Smooth muscle cell (in vitro differentiated cells): ENCODE measurements around the gene PHF2. TPM values are rescaled to one million over a fixed set of nuclear protein-coding genes. Genes with fewer than 3 reads are reported as not detected.
"Not testable (repeated sequence)": the region's sequence is repeated elsewhere in the genome, so short reads cannot be mapped to it uniquely, and the experiment has no call there.

ENCODE experiments used
- DNase-seq: peaks from one replicate; lab custom pipeline; 2025; ENCODE audit not compliant: unreplicated experiment; lab: John Stamatoyannopoulos, UW
- H2AFZ ChIP-seq: fragments of 200-600 bp; sonication (generic); 2 replicates; pipeline ENCODE4 v1.6.0; 2016; ENCODE audit warnings: antibody characterized with exemption, low read depth, mild to moderate bottlenecking
- H3F3A ChIP-seq: fragments of 200-600 bp; sonication (generic); 2 replicates; pipeline ENCODE4 v1.6.0; 2017; ENCODE audit warnings: antibody characterized with exemption, low read depth
- H3K27ac ChIP-seq: fragments of 200-600 bp; sonication (generic); 2 replicates; pipeline ENCODE4 v1.5.1; 2016; ENCODE audit warnings: low read depth, mild to moderate bottlenecking
- H3K27me3 ChIP-seq: fragments of 200-600 bp; sonication (generic); 2 replicates; pipeline ENCODE4 v1.6.1; 2016; ENCODE audit warnings: low read depth, mild to moderate bottlenecking
- H3K36me3 ChIP-seq: fragments of 200-600 bp; sonication (generic); 2 replicates; pipeline ENCODE4 v1.5.1; 2016; ENCODE audit warnings: low read depth
- H3K4me1 ChIP-seq: fragments of 200-600 bp; sonication (generic); 2 replicates; pipeline ENCODE4 v1.5.1; 2016; ENCODE audit warnings: low read depth
- H3K4me2 ChIP-seq: fragments of 200-600 bp; sonication (generic); 2 replicates; pipeline ENCODE4 v1.6.0; 2016; ENCODE audit warnings: mild to moderate bottlenecking
- H3K4me3 ChIP-seq: fragments of 200-600 bp; sonication (generic); 2 replicates; pipeline ENCODE4 v1.5.1; 2016; ENCODE audit warnings: mild to moderate bottlenecking
- H3K79me2 ChIP-seq: fragments of 200-600 bp; sonication (generic); 2 replicates; pipeline ENCODE4 v1.6.0; 2016; ENCODE audit warnings: low read depth, mild to moderate bottlenecking
- H3K9ac ChIP-seq: fragments of 200-600 bp; sonication (generic); 2 replicates; pipeline ENCODE4 v1.6.0; 2016; ENCODE audit warnings: low read depth
- H3K9me3 ChIP-seq: fragments of 200-600 bp; sonication (generic); replicated peaks from 2 replicates; pipeline ENCODE4 v1.5.1; 2016; ENCODE audit warnings: low read depth
- H4K20me1 ChIP-seq: fragments of 200-600 bp; sonication (generic); 2 replicates; pipeline ENCODE4 v1.6.0; 2016; ENCODE audit warnings: low read depth
- WGBS: methylation state at CpG from one replicate; pipeline ENCODE4 v1.1.7; 2016; ENCODE audit warnings: low lambda C conversion rate; 5-methylcytosine and 5-hydroxymethylcytosine counted together
- polyA plus RNA-seq: library from polyadenylated mRNA; unstranded; fragments of >200 nt; fragmentation: Nextera tagmentation; extraction: Ambion mirVana; gene quantifications from 2 replicates; pipeline ENCODE4 v1.2.1, GENCODE V29; 2016
- total RNA-seq: library from RNA; depleted of rRNA; stranded (reverse); fragments of >200 nt; gene quantifications from 2 replicates; pipeline ENCODE4 v1.2.3, GENCODE V29; 2014
- TF ChIP-seq, protein P1 (sequence below): fragments of 200-600 bp; sonication (generic); IDR thresholded peaks from 2 replicates; pipeline ENCODE4 v1.5.1; 2017; ENCODE audit warnings: borderline replicate concordance, mild to moderate bottlenecking, antibody characterized with exemption; ENCODE audit not compliant: insufficient read depth, poor library complexity, severe bottlenecking

PHF2 gene
- total and polyA plus RNA-seq, 2 experiments from 2014 or later: 11.1 to 18.3 TPM

DNA sequence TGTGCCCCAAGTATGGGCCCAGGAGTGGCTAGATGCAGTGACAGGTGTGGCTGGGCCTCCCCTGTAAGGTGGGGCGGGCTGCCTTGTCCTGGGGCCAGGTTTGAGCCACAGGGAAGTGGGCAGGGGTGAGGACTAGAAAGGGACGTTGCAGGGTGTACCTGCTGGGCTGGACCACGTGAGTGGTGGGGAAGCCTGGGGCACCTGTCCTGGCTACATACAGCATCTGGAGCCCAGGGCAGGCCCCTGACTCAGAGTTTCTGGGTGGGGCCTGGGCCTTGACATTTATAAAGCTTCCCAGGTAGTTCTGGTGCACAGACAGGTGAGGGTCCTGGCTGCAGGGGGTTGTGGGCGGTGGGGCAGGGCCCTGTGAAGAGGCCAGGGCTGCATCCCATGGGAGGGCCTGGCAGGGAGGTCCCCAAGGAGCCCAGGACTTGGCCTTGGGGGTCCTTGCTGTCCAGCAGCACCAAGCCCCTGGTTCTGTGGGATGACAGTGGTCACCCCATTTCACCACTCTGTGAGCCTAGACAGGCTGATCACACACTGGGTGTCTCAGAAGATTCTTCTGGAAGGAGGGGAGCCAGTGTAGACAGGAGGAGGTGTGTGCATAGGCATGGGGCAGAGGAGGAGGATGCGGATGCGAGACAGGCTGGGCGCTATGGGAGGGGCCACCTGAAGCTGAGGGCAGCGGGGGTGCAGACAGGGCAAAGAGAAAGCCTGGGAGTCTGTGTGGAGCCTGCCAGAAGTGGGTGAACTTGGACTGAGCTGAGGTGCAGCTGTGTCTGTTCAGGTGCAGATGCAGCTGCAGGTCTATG is 94.0 kb downstream of the PHF2 start:
- TF ChIP-seq, protein P1, sequence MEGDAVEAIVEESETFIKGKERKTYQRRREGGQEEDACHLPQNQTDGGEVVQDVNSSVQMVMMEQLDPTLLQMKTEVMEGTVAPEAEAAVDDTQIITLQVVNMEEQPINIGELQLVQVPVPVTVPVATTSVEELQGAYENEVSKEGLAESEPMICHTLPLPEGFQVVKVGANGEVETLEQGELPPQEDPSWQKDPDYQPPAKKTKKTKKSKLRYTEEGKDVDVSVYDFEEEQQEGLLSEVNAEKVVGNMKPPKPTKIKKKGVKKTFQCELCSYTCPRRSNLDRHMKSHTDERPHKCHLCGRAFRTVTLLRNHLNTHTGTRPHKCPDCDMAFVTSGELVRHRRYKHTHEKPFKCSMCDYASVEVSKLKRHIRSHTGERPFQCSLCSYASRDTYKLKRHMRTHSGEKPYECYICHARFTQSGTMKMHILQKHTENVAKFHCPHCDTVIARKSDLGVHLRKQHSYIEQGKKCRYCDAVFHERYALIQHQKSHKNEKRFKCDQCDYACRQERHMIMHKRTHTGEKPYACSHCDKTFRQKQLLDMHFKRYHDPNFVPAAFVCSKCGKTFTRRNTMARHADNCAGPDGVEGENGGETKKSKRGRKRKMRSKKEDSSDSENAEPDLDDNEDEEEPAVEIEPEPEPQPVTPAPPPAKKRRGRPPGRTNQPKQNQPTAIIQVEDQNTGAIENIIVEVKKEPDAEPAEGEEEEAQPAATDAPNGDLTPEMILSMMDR: no peak
- 95% methylated on average over 8 of the region's 8 CpGs for WGBS
- no peak overlapping the region for H2AFZ ChIP-seq
- no peaks in the 10 kb centered on the region for H3K9me3 ChIP-seq
- no peaks in the 10 kb centered on the region for H3K27me3 ChIP-seq
- H4K20me1 ChIP-seq: peaks cover 27% of the 10 kb centered on the region
- no peaks in the 10 kb centered on the region for H3K36me3 ChIP-seq
- no peak overlapping the region for H3K27ac ChIP-seq
- no peak overlapping the region for H3K4me2 ChIP-seq
- no peaks in the 10 kb centered on the region for H3K4me1 ChIP-seq
- H3K9ac ChIP-seq: no peak overlapping the region
- H3F3A ChIP-seq: no peaks in the 10 kb centered on the region
- DNase-seq: no peak
- H3K4me3 ChIP-seq: no peak overlapping the region
- no peaks in the 10 kb centered on the region for H3K79me2 ChIP-seq

- Histone ChIP-seq H3K4me3 (no peak overlapping the region), H3K27ac (no peak overlapping the region), H3K9ac (no peak overlapping the region), H3K4me2 (no peak overlapping the region), H4K20me1 (peaks cover 27% of the 10 kb centered on the region), H3K79me2 (no peaks in the 10 kb centered on the region), H3K9me3 (no peaks in the 10 kb centered on the region), H3K27me3 (no peaks in the 10 kb centered on the region), H3F3A (no peaks in the 10 kb centered on the region), H3K4me1 (no peaks in the 10 kb centered on the region), H2AFZ (no peak overlapping the region), H3K36me3 (no peaks in the 10 kb centered on the region)
- TF ChIP-seq, protein P1: no peak
- WGBS: 100% methylated on average over 2 of the region's 2 CpGs
- DNase-seq: no peak
Measured at GRCh38 chr9:93671020-93671338, 94.6 kb downstream of the PHF2 start.

DNA sequence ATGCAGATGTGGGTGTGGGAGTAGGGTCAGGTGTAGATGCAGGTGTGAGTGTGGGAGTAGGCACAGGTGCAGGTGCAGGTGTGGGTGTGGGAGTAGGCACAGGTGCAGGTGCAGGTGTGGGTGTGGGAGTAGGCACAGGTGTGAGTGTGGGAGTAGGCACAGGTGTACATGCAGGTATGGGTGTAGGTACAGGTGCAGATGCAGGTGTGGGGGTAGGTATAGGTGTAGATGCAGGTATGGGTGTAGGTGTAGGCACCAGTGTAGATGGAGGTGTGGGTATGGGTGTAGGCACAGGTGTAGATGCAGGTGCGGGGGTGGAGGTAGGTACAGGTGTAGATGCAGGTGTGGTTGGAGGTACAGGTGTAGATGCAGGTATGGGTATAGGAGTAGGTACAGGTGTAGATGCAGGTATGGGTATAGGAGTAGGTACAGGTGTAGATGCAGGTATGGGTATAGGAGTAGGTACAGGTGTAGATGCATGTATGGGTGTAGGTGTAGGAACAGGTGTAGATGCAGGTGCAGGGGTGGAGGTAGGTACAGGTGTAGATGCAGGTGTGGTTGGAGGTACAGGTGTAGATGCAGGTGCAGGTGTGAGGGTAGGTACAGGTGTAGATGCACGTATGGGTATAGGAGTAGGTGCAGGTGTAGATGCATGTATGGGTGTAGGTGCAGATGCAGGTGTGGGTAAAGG is 96.1 kb downstream of the PHF2 start:
- DNase-seq, H3K4me2 ChIP-seq, H3K4me3 ChIP-seq, H2AFZ ChIP-seq, H3K36me3 ChIP-seq, H3K27me3 ChIP-seq, H3F3A ChIP-seq, H3K79me2 ChIP-seq, H3K9me3 ChIP-seq, H3K4me1 ChIP-seq, H3K27ac ChIP-seq, H3K9ac ChIP-seq: not testable (repeated sequence)
- peaks cover 27% of the 10 kb centered on the region for H4K20me1 ChIP-seq
- WGBS: 100% methylated on average over 2 of the region's 2 CpGs

- TF ChIP-seq, protein P1: no peak
- Histone ChIP-seq H4K20me1 (peaks cover 27% of the 10 kb centered on the region), H3K27ac (no peak overlapping the region), H3K4me2 (no peak overlapping the region), H3K4me3 (no peak overlapping the region), H3K79me2 (no peaks in the 10 kb centered on the region), H3K36me3 (no peaks in the 10 kb centered on the region), H3F3A (no peaks in the 10 kb centered on the region), H2AFZ (no peak overlapping the region), H3K9me3 (no peaks in the 10 kb centered on the region), H3K4me1 (no peaks in the 10 kb centered on the region), H3K9ac (no peak overlapping the region), H3K27me3 (no peaks in the 10 kb centered on the region)
- 94% methylated on average over 16 of the region's 16 CpGs for WGBS
- DNase-seq: no peak
Measured at GRCh38 chr9:93673021-93673838, 96.8 kb downstream of the PHF2 start.
